ENCODE results near the gene PPP1R18.
"Not testable (repeated sequence)": the region's sequence is repeated elsewhere in the genome, so short reads cannot be mapped to it uniquely, and the experiment has no call there.

The PPP1R18 gene, protein sequence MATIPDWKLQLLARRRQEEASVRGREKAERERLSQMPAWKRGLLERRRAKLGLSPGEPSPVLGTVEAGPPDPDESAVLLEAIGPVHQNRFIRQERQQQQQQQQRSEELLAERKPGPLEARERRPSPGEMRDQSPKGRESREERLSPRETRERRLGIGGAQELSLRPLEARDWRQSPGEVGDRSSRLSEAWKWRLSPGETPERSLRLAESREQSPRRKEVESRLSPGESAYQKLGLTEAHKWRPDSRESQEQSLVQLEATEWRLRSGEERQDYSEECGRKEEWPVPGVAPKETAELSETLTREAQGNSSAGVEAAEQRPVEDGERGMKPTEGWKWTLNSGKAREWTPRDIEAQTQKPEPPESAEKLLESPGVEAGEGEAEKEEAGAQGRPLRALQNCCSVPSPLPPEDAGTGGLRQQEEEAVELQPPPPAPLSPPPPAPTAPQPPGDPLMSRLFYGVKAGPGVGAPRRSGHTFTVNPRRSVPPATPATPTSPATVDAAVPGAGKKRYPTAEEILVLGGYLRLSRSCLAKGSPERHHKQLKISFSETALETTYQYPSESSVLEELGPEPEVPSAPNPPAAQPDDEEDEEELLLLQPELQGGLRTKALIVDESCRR

DNA sequence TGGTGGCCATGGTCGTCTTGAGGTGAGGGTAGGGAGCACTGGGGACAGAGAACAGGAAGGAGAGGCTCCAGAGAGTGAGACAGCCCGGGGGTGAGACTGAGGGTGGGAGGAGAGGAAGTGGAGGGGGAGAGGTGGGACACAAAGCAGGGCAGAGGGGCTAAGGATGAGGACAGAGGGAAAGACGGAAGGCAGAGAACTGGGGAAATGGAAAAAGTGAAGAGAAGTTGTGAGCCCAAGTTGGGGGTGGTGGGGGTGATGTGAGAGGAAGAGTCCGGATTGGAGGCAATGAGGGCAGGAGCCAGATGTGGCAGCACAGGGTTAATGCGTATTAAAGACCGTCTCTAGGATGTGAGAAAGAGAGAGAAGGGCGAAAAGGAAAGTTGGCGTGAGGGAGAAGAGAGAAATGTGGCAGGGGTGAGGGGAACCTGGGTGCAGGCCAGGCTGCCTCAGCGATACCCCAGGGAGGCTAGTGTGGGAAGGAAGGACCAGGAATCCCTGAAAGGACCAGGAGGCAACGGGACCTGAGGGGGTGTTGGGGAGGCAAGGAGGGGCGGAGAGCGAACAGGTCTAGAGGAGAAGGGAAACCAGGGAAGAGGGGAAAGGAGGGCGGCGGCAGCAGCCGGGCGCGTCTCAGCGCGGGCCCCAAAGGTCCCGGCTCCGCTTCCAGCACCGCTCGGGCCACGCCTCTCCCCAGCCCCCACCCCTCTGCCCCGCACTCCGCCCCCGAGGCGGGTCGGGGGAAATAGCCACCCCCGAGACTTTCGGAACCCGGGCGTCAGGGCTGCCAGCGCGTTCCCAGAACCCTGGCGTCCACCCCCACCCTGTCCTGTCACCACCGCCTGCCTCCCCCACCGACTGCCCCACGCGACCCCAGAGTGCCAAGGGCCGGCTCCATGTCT lies at the start of gene PPP1R18:
Gene PPP1R18 (minus strand): TSS at position 637 of the 899 bp plus-strand sequence. CDS start 627 bp downstream, at position 10.
- DNase-seq = no peak

DNA sequence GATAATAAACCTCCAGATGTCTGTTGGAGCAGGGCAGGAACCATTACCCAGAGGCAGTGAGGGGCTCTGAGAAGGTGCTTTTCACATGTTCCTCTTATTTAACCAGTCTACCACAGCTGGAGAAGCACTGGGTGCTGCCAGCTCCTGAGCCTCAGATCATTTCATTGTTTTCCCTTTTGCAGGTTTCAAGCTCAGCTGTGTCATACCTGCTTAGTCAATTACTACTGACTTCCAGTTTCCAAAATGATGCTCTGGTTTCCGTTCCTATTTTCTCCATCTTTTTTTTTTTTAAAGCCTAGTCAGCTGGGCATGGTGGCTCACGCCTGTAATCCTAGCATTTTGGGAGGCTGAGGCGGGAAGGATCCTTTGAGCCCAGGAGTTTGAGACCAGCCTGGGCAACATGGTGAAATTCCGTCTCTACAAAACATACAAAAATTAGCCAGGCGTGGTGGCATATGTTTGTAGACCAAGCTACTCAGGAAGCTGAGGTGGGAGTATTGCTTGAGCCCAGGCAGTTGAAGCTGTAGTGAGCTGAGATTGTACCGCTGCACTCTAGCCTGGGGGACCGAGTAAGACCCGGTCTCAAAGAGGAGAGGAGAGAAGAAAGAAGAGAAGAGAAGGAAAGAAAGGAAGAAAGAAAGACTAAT lies 49.3 kb upstream of the PPP1R18 start:
- no peak for DNase-seq

DNA sequence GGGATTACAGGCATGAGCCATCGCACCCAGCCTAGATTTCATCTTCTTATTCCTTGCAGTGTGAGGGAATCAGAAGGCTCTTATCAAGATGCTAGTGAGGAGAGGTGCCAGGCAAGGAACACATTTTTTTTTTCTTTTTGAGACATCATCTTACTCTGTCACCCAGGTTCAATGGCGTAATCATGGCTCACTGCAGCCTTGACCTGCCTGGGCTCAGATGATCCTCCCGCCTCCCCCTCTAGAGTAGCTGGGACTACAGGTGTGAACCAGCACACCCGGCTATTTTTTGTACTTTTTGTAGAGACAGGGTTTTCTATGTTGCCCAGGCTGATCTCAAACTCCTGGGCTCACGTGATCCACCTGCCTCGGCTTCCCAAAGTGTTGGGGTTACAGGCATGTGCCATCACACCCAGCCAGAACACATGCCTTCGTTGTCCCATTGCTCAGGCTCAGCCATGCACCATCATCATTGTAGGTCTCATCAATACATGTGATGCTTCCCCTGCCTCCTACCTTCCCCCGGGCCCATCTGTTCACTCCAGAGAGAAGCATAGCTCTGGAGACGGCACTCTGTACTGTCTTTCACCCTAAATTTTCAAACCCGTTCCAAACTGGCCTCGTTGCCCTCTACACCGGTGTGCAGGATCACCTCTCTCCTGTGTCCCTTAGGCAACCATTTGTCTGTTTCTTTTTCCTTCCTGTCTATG lies 45.9 kb upstream of the PPP1R18 start:
- DNase-seq = no peak

DNA sequence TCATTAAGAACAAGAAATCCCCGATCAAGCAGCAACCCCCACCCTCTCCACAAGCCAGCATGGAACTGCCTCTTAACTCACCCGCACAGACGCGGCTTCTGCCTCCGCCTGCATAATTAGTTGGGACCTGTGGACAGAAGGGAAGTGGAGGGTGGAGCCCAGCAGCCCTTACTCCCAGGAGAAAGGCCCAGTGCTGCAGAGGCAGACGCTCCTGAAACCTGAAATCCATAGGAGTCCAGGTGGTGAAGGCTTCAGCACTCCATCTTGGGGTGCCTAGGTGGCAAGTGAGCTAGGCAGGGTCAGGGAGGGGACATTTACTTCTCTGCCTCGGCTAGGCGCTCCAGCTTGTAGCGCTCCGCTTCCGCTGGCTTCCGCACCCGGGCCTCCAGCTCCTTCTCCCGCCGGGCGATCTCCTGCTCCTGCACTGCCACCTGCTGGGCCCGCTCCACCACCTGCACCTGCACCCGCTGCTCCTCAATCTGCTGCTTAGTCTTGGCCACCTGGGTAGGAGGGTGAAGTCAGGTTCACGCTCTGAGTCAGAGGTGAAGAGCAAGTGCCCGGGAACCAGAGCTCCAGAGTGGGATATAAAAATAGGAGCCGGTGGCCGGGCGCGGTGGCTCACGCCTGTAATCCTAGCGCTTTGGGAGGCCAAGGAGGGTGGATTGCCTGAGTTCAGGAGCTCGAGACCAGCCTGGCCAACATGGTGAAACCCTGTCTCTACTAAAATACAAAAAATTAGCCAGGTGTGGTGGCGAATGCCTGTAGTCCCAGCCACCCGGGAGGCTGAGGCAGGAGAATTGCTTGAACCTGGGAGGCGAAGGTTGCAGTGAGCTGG lies 44.4 kb upstream of the PPP1R18 start:
- DNase-seq = peak; percentile 80

DNA sequence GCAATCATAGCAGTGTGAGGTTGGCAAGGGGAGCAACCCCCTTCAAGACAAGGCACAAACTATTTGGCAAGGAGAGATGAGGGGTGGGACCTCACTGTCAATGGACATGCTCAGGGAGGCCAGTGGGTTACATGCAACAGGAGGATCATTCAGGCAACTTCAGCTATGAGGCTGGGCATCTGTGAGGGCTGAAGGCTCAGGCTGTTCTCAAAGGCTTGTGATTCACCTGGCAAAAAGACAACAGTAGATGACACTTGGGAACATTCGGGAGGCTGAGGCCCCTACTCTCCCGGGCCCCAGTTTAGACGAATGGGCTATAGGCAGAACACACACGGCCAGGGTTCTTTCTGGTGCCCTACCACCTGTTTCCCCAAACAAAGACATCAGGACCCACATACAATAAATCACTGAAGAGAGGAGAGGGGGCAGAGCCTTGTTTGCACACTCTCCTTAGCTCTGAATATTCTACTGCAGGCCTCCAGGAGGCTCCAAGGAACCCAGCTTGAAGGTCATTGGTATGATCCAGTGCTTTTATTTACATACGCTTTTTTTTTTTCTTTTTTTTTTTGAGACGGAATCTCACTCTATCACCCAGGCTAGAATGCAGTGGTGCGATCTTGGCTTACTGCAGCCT lies 41.6 kb upstream of the PPP1R18 start:
- DNase-seq = no peak

DNA sequence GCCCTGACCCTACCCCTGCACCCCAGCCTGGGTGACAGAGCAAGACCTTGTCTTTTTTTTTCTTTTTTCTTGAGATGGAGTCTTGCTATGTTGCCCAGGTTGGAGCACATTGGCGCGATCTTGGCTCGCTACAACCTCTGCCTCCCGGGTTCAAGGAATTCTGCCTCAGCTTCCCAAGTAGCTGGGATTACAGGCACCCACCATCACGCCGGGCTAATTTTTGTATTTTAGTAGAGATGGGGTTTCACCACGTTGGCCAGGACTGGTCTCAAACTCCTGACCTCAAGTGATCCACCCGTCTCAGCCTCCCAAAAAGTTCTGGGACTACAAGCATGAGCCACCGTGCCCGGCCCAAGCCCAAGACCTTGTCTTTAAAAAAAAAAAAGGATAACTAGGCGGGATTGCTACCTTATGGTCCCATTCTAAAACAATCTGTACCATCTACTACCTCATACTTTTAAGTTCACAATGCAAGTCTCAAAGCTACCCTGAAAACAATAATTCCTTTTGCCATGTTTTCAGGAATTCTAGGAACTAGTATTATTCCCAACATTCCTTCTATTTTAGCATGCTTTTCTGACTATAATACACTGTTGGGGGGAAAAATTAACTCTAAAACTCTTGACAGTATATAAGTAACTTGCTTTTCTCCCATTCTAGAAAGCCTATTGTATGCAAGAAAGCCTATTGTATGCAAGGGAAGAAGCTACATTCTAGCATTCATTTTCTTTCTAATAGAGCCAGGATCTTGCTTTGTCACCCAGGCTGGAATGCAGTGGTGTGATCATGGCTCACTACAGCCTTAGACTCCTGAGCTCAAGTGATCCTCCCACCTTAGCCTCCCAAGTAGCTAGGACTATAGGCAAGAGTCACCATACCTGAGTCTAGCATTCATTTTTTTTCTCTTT lies 40.3 kb upstream of the PPP1R18 start:
- no peak for DNase-seq

DNA sequence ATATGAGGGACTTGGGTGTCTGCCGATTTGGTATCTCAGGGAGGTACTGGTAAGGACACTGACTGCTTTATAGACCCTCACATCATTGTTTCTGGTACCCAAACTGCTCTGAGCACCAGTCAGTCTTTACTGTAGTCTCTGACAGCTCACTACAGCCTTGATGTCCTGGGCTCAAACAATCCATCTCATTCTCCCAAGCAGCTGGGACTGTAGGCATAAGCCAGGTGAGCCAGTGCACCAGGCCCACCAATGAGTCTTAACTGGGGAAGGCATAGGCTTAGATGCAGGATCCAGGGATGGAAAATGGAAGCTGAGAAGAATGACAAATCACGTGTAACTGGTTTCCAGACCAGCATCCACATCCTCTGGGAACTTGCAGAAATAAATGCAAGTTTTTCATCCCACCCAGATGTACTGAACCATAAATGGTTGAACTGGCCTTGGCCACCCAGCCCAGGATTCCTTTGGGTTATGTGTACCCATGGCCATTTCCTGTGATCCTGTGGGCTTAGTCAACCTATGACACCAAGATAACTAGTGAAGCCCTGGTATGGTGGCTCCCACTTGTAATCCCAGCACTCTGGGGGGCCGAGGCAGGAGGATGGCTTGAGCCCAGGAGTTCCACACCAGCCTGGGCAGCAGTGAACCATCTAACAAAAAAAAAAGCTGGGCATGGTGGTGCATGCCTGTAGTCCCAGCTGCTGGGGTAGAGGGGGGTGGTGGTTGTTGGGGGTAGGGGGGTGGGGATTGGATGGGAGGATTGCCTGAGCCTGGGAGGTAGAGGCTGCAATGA lies 39.5 kb upstream of the PPP1R18 start:
- no peak for DNase-seq

DNA sequence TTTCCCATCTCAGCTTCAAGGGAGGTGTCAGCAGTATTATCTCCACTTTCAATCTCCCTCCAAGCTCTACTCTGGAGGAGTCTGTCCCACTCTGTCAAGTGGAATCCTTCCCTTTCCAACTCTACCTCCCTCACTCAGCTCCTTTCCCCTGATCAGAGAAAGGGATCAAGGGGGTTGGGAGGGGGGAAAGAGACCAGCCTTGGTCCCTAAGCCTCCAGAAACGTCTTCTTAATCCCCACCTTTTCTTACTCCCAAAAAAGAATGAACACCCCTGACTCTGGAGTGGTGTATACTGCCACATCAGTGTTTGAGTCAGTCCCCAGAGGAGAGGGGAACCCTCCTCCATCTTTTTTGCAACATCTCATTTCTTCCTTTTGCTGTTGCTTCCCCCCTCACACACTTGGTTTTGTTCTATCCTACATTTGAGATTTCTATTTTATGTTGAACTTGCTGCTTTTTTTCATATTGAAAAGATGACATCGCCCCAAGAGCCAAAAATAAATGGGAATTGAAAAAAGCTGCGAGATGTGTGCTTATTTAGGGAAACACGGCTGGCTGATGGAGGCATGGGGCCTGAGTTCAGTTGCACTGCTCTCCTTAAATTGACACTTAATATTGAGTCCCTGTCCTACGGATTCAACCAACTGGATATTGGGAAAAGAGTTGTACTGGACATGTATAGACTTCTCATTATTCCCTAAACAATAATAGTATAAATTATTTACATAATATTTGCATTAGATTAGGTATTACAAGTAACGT lies 38.6 kb upstream of the PPP1R18 start:
- peak; percentile 57 for DNase-seq

DNA sequence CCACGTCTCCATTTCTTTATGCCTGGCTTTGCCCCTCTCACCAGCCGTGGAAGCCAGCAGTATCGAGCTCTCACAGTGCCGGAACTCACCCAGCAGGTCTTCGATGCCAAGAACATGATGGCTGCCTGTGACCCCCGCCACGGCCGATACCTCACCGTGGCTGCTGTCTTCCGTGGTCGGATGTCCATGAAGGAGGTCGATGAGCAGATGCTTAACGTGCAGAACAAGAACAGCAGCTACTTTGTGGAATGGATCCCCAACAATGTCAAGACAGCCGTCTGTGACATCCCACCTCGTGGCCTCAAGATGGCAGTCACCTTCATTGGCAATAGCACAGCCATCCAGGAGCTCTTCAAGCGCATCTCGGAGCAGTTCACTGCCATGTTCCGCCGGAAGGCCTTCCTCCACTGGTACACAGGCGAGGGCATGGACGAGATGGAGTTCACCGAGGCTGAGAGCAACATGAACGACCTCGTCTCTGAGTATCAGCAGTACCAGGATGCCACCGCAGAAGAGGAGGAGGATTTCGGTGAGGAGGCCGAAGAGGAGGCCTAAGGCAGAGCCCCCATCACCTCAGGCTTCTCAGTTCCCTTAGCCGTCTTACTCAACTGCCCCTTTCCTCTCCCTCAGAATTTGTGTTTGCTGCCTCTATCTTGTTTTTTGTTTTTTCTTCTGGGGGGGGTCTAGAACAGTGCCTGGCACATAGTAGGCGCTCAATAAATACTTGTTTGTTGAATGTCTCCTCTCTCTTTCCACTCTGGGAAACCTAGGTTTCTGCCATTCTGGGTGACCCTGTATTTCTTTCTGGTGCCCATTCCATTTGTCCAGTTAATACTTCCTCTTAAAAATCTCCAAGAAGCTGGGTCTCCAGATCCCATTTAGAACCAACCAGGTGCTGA lies 37.6 kb upstream of the PPP1R18 start:
- not testable (repeated sequence) for DNase-seq

DNA sequence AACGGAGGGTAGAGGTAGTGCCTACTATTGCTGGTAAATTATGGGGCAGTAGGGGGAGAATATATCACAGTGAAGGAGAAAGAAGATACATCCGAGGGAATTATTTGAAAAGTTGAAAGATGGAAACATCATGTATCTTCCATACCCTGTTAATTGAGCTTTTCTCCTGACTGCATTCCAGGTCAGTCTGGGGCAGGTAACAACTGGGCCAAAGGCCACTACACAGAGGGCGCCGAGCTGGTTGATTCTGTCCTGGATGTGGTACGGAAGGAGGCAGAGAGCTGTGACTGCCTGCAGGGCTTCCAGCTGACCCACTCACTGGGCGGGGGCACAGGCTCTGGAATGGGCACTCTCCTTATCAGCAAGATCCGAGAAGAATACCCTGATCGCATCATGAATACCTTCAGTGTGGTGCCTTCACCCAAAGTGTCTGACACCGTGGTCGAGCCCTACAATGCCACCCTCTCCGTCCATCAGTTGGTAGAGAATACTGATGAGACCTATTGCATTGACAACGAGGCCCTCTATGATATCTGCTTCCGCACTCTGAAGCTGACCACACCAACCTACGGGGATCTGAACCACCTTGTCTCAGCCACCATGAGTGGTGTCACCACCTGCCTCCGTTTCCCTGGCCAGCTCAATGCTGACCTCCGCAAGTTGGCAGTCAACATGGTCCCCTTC lies 36.9 kb upstream of the PPP1R18 start:
- DNase-seq = not testable (repeated sequence)

DNA sequence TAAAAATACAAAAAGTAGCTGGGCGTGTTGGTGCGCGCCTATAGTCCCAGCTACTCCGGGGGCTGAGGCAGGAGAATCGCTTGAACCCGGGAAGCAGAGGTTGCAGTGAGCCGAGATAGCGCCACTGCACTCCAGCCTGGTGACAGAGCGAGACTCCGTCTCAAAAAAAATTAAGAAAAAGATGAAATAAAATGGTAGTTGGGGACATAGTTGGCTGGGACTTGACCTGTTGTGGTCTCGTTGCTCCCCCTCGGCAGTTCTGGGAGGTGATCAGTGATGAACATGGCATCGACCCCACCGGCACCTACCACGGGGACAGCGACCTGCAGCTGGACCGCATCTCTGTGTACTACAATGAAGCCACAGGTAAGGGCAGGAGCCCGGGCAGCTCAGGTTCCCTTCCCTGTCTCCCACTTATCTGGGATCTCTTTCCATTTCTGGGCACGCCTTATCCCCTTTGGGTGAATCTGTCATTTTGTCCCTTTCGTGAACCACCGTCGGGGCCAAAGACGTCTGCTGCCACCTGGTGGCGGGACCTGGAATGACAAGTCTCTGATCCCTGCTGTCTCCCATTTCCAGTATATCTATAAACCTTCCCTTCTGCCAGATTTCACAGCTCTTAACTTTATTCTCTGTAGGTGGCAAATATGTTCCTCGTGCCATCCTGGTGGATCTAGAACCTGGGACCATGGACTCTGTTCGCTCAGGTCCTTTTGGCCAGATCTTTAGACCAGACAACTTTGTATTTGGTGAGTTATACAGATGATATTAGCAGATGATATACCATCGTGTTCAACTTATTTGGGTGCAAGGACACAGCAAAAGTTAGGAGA lies 36.1 kb upstream of the PPP1R18 start:
- DNase-seq = peak; percentile 59

DNA sequence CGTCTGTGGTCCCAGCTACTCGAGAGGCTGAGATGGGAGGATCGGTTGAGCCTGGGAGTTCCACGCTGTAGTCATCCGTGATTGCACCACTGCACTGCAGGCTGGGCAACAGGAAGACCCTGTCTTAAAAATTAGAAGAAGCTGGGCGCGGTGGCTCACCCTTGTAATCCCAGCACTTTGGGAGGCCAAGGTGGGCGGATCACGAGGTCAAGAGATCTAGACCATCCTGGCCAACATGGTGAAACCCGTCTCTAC lies 35.5 kb upstream of the PPP1R18 start:
- DNase-seq = not testable (repeated sequence)

DNA sequence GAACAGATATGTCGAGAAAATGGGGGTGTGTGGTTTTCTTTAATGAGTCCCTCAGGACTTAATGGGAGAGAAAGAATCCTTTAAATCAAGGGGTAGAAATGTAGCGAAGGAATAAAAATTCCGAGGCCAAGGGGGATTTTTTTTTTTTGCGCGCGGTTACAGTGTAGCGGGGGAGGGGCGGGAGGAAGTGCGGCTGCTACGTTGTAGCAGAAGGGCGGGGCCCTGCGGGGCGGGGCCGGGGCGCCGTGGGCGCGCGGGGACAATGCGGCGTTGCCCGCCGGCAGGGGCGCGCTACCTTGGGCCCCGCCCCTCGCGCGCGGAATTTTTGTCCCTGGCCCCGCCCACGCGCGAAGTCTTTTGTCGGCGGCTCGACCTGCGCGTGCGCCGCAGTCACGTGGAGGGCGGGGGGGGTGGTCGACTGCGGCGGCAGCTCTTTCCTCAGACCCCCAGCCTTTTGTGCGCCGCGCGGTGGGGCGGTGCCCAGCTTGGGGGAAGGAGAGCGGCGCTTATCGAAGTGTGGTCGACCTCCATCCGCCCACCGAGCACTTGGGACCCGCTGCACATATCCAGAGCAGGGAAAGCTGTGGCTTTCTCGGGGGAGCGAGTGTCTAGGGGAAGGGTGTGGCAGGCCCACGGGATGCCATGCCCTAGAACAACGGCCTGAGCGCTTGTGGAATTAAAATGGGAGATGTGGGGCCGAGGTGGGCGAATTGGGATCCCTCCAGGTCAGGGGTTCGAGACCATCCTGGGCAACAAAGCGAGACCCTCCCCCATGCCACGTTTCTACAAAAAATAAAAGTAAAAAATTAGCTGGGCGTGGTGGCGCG lies 35.0 kb upstream of the PPP1R18 start:
- peak; percentile 80 for DNase-seq

DNA sequence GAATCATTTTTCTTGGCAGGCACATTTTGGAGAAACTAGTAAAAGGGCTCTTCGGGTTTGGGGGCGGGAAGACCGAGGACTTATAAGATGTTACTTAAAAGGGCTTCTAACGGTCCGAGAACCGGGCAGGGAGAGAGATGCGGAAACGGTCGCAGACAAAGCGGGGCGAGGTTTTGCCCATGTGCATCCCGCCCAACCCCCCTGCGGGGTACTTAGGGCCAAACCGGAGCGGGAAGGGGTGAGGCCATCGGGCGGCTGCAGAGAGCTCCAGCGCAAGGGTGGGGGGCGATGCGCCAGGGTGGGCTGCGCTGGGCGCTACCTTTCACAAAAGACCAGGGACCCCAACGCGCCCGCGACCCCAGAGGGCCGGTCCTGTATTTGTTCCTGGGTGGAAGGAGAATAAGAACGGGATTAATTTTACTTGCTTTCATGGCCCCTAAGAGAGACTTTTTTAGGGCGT lies 34.3 kb upstream of the PPP1R18 start:
- peak; percentile 55 for DNase-seq

Measured in NCI-H526 treated with DMSO at 0.1 percent for 48 hours (cell line).